AG08395 (cell line): ENCODE data around the gene CD53.

Experiments
- DNase-seq: peaks from one replicate; pipeline ENCODE4 v3.0.0; 2012; ENCODE audit warnings: mixed read lengths, low spot score

The CD53 gene

DNA sequence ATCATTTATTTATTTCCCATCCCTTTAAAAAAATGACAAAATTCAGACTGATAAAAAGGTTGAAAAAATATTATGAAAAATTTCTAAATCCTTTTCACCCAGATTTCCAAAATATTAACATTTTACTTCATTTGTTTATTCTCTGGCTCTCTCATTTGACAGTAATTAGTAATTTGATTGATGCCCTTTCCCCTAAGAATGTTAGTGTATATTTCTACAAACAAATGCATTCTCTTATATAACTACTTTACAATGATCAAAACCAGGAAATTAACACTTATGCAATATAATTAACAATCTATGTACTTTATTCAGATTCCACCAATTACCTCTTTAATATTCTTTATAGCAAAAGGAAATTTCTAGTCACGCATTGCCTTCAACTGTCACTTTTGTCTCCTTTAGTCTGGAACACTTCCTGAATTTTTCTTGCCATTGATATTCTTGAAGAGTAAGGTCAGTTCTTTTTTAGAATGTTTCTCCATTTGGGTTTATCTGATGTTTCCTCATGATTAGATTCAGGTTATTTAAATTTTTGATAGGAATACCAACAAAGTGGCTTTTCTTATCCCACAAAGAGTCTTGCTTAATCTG lies 3.9 kb downstream of the CD53 start:
- no peak for DNase-seq

DNA sequence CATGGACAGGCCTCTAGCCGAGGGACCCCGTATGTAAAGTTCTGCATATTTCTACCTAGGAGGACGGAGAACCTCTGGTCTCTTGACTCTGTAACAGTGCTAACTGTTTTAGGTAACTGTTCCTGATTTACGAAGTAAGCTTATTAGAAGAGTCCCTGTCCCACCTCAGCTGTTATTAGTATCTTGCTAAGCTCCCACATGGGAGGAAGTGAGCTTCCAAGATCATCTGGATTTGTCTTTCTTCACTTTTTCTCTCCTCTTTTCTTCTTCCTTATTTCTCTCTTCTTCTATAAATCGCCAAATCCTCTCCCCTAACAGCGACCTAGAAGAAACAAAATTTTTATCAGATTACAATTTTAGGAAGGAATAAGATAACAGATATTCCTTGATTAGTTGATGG lies 4.4 kb downstream of the CD53 start:
- no peak for DNase-seq

DNA sequence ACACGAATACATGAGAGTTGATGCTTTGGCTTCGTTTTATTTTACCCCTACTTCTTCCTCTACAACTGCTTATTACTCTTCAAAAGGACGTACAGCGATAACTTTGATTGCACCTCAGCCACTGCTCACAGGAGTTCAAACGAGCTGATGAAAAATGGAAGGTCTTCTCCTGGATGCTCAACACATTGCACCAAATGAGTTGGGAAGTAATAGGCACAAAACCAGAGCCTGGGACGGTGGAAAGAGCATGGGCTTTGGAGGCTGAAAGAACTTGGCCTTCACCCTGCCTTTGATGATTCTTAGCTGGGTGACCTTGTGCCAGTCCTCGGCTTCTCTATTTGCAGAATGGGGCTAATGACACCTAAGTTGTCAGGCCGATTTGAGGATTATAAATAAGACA lies 4.8 kb downstream of the CD53 start:
- DNase-seq: no peak

DNA sequence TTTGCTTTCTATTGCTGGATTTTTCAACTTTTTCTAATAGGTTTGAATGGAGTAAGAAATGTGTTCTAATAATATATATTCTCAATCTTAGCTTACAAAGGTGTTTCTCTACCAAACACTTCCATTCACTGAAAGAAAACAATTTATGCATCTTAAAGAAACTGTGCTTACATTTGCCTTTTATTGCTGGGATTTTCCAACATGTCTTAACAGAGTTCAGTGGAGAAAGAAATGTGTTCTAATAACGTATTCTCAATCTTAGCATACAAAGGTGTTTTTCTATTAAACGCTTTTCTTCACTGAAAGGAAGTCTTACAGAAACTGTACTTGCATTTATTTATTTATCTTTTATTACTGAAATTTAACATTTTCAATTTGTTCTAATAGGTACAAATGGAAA lies 5.6 kb downstream of the CD53 start:
- DNase-seq: no peak

DNA sequence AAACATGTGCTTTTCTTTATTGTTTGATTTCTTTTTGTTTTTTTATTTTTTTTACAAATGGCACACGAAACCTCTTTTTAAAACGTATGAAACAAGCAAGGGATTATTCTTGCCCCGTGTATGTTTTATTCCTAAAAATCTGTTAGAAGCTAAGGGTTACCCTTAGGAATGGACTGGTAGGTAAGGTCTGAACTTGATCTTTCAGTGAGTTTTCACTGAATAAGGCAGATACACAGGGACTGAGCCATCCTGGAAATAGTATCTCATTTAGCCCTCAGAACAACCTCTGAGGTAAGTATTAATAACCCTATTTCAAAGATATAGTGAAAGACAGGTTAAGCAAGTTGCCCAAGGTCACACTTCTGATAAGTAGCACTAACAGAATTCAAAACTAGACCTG lies 6.0 kb downstream of the CD53 start:
- DNase-seq: no peak

DNA sequence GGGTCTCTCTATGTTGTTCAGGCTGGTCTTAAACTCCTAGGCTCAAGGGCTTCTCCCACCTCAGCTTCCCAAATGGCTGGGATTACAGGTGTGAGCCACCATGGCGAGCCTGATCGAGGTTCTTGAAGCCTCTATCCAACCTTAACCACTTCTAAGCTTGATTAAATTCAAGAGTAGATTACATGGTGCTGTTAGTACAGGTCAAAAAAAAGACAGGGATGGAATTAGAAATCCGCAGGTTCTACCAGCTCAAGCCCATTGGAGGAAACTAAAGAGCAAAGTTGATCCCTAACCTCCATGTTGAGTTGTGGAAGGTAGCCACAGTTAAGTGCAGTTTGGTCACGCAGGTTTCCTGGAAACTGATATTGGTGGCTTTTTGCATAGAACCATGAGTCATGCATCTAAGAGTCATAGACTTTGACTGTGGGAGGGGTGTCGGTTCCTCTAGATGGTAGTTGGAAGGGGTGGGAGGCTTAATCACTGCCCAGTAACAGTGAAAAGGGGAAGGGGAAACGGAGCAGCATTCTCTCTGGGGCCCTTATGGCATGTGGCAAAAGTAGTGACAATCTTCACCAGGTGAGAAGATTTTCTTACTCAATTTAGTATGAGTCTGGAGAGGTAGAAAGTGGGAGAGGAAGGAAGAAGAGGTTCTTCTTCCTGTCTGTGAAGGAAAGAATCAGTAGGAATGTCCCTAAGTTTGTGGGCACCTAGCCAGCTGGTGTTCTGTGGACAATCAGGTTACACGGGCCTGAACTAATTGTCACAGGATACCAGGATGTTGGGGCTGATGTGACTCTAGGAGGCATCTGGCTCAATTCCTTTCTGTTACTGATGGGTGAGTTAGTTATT lies 7.0 kb downstream of the CD53 start:
- DNase-seq: no peak

DNA sequence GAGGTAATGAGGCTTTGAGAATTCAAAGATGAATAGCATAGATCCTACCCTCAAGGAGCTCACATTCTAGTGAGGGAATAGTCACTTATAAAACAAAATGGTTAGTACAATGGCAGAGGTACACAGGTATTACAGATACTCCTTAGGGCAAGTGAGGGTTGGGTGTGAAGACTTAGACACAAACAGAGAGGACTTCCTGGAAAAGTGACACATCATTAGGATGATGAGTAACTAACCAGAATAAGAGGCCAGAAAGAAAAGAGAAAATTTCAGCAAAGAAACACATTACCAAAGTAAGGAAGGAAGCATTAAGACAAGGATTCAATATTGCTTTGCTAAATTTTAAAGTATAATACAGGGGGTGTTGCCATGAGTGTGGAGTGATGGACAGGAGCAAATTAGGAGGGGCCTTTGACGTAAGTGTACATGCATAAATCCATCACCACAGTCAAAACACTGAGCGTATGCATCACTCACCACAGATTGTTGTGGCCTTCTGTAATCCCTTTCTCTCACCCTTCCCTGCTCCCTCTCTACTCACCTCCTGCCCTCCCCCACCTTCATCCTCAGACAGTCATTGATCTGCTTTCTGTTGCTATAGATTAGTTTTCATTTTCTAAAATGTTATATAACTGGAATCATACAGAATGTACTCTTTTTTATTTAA lies 7.9 kb downstream of the CD53 start:
- no peak for DNase-seq

DNA sequence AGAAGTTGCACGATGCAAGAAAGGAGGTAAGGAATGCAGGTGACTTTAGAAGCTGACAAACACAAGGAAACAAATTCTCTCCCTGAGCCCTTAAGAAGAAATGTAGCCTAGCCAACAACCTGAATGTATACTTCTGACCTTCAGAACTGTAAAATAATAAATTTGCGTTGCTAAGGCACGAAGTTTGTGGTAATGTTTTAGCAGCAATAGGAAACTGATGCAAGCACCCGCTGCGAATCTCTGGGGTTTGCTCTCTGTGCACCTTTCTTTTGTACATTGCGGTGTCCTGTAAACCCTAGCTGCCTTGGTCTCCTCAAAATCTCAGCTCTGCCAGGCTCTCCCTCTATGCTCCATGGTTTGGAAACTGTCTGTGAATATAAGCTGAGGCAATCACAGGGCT lies 15.1 kb downstream of the CD53 start:
- DNase-seq: no peak

DNA sequence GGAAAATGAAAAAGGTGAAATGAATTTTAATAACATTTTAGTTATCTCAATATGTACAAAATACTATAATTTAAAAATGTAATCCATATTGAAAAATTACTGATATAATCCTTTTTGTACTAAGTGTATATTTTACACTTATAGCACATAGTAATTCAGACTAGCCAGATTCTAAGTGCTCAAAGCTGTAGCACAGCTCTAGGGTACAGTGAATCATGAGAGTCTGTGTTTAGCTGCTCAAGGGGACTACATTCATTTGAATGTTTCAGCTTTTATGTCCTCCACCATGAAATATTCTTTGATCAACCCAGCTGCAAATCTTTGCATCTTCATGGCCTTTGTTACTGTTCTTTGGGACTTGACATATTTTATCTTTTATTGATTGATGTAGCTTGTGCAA lies 15.7 kb downstream of the CD53 start:
- no peak for DNase-seq

DNA sequence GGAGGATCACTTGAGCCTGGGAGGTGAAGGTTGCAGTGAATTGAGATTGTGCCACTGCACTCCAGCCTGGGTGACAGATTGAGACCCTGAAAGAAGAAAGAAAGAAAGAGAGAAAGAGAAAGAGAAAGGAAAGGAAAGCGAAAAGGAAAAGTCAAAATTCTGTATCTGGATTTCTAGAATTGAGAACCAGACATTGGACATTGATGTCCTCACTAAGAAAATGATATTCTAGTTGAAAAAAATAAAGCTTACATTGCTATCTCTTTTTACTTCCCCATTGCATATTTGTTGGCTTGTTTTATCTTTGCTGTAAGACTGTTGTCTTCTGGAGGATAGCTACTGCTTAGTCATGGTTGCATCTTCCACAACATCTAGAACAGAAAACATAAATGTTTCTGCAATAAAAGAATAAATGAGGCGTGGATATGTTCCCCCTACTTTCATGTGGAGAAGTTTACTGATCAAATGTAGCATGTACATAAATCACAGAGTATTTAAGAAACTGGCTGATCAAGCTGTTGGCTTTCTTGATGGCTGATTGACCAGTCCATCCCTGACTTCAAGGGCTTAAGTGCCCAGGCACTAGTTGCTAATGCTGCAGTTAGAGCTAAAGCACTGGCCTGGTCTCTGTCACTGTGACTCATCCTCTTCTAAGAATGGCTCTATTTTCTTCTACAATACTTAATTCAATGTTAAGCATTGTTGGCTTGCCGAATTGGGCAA lies 17.7 kb downstream of the CD53 start:
- DNase-seq: no peak

DNA sequence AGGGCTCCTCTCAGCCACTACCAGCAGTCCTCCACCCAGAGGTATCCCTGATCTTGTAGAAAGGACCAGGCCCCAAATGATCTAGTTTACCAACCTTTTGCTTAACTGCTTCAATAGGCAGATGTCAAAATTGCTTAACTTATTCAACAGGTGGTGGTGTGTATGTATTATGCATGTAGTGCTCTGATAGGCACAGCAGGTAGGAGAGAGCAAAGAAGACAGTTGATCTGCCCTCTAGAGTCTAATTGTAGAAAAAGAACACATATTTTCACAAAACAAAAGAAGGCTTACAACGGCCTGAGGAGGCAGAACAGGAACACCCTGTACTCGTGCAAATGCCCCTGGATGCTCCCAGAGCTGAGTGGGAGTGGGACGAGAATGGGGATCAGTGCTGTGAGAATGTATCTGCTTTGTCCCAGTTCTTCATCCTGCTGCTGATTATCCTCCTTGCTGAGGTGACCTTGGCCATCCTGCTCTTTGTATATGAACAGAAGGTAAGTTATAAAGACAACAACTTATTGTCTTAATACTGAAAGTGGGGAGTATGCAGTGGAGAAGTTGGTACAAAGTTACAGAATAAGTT lies 21.1 kb downstream of the CD53 start:
- DNase-seq: no peak

DNA sequence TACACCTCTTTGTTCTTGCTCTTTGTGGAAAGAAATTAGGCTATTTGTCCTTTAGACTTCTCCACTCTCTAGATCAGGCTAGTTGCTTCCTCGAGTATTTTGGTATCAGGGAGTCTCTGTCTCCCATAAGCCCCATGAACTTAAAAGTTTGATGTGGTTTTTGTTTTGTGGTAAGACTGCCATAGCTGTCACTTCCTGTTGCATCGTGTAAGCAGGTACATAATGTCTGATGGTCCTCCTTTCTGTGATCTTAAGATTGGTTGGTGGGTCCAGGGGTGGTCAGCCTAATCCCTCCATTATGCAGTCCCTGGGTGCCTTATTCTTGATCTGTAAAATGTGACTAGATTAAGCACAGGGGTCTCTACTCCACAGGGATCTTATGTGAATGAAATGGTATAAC lies 23.1 kb downstream of the CD53 start:
- no peak for DNase-seq

DNA sequence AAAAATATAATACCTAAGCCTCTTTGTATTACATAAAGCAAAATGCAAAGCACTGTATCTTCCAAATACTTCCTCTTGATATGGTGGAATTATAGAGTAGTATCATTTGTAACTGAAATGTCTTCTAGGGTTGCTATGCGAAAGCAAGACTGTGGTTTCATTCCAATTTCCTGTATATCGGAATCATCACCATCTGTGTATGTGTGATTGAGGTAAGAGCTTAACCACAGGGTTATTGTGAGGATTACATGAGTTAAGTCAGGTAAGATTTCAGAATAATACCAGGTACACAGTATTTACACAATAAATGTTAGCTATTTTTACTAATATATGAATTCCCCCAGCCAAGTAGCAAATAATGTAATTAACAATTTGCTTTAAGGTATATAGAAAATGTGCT lies 24.7 kb downstream of the CD53 start:
- no peak for DNase-seq

DNA sequence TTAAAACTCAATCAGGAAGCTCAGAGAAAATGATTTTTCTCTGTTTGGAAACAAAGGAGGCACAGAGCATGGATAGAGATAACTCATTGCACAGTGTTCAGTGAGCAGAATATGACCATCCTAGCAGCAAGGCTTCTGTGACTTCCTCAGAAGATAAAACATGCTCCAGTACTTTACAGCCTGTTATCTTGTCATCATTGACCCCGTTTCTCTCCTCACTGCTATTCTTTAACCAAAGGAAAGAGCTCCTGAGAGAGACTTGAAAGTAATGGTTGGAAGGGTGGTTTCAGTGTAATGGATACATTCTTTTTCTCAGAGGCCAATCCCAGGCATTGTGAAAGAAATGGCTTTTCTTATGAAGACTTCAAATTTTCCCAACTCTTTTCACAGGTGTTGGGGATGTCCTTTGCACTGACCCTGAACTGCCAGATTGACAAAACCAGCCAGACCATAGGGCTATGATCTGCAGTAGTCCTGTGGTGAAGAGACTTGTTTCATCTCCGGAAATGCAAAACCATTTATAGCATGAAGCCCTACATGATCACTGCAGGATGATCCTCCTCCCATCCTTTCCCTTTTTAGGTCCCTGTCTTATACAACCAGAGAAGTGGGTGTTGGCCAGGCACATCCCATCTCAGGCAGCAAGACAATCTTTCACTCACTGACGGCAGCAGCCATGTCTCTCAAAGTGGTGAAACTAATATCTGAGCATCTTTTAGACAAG lies 25.9 kb downstream of the CD53 start:
- DNase-seq: no peak

DNA sequence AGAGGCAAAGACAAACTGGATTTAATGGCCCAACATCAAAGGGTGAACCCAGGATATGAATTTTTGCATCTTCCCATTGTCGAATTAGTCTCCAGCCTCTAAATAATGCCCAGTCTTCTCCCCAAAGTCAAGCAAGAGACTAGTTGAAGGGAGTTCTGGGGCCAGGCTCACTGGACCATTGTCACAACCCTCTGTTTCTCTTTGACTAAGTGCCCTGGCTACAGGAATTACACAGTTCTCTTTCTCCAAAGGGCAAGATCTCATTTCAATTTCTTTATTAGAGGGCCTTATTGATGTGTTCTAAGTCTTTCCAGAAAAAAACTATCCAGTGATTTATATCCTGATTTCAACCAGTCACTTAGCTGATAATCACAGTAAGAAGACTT lies 26.5 kb downstream of the CD53 start:
- no peak for DNase-seq

DNA sequence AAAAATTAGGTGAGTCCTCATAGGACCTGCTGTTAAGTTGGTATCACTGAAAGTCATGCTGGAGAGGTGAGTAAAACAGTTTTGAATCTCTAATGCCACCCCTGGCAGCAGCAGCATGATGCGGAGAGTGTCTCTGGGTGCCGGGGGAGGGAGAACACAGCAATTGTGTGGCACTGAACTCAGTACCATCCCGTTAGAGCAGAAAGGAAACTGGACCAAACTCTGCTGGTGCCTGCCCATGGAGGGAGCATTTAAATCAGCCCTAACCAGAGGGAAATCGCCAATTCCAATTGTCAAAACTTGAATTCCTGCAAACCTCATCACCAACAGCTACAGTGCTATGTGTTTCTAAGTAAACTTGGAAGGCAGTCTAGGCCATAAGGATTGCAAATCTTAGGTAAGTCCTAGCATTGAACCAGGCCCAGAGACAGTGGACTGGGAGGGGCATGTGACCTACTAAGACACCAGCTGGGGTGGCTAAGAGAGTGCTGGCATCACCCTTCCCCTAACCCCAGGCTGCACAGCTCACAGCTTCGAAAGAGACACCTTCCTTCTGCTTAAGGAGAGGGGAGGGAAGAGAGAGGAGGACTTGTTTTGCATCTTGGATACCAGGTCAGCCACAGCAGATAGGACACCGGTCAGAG lies 30.0 kb downstream of the CD53 start:
- no peak for DNase-seq

DNA sequence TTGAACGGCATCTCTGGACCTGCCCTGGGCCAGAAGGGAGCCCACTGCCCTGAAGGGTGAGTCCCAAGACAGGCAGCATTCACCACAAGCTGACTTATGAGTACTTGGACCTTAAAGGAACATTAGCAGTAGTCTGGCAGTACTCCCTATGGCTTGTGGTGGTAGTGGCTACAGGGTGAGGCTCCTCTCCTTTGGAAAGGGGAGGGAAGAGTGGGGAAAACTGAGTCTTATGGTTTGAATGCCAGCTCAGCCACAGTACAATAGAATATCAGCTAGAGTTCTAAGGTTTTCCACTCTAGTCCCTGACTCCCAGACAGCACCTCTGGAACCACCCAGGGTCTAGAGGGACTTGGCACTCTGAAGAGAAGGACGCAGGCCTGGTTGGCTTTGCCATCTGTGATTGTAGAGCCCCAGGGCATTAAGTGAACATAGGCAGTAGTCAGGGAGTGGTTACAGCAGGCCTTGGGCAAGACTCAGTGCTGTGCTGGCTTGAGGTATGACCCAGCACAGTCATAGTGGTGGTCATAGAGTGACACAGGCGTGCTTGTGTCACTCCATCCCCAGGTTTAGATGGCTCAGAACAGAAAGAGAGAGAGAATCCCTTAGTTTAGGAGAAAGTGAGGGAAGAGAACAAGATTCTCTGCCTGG lies 31.0 kb downstream of the CD53 start:
- no peak for DNase-seq

DNA sequence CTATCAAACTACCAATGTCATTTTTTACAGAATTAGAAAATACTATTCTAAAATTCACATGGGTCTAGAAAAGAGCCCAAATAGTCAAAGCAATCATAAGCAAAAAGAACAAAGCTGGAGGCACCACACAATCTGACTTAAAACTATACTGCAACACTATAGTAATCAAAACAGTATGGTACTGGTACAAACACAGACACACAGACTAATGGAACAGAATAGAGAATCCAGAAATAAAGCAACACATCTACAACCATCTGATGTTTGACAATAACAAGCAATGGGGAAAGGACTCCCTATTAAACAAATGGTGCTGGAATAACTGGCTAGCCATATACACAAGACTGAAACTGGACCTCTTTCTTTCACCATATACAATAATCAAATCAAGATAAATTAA lies 39.8 kb downstream of the CD53 start:
- DNase-seq: no peak

DNA sequence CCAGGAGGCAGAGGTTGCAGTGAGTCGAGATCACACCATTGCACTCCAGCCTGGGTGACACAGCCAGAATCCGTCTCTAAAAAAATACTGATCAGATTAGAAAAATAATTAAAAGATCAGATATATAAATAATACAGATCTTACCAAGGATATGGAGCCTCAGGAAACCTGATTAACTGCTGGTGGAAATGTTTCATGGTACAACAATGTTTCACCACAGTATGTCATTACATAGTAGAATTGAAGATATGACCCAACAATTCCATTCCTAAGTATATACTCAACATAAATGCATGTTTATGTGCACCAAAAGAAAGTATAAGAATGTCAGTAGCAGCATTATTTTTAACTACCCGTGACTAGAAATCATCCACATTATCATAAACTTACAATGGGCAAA lies 41.7 kb downstream of the CD53 start:
- DNase-seq: no peak

DNA sequence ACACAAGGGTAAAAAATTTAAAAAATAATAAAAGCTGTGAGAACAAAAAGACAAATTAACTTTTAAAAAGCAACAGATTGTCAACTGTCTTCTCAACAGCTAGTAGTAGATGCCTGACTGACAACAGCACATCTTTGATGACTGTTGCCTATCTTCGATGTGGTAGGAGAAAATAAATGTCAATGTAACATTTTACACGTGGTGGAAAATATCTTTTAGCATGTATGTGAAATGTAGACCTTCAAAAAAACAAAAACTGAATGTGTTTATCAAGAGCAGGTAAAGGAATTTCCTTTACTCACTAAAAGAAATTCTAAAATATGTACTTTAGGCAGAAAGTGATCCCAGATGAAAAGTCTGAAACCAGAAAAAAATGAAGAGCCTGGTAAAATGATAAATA lies 42.9 kb downstream of the CD53 start:
- DNase-seq: no peak

DNA sequence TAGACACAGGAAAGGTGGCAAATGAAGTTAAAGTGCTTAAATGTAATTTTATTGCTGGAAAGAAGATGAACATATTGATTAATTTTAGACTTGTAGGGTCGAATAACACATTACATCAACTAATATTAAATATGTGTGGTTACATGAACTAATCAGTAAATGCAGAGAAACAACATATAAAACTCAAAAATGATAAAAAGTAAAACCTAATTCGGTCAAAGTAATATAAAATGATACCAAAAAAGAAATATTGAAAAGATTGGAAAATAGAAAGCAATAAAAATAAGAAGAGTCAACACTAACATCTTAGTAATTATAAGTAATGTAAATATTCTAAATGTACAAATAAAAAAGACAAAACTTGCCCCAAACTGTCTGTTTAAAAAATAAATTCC lies 43.3 kb downstream of the CD53 start:
- DNase-seq: no peak
